Tibial nerve (tissue), 4 donors: ENCODE results near the gene DISC1. TPM values are rescaled to one million over a fixed set of nuclear protein-coding genes. Genes with fewer than 3 reads are reported as not detected.
"Not testable (repeated sequence)": the region's sequence is repeated elsewhere in the genome, so short reads cannot be mapped to it uniquely, and the experiment has no call there.

ENCODE experiments used
- DNase-seq, 2 donors: peaks; one replicate each; pipeline ENCODE4 v3.0.0-alpha.2; 2019; ENCODE audit warnings: low spot score in 2 of 2
- H3K27ac ChIP-seq, 4 donors: fragments of 200-600 bp; sonication (generic) in 3 of 4; one replicate each; pipeline ENCODE4 v1.5.1; 2017 to 2019; ENCODE audit warnings: mild to moderate bottlenecking in 1 of 4
- H3K27me3 ChIP-seq, 2 donors: fragments of 200-600 bp; sonication (generic) in 1 of 2; one replicate each; pipeline versions ENCODE4 v1.5.1 to v1.6.0; 2017 to 2019
- H3K36me3 ChIP-seq, 3 donors: fragments of 200-600 bp; sonication (generic); one replicate each; pipeline ENCODE4 v1.5.1; 2018 to 2019
- H3K4me1 ChIP-seq, 4 donors: fragments of 200-600 bp; sonication (generic) in 3 of 4; one replicate each; pipeline ENCODE4 v1.5.1; 2017 to 2019
- H3K4me3 ChIP-seq, 4 donors: fragments of 200-600 bp; sonication (generic) in 3 of 4; one replicate each; pipeline ENCODE4 v1.5.1; 2017 to 2019; ENCODE audit warnings: mild to moderate bottlenecking in 1 of 4, moderate library complexity in 1 of 4
- H3K9me3 ChIP-seq, 4 donors: fragments of 200-600 bp; sonication (generic) in 3 of 4; one replicate each; pipeline ENCODE4 v1.5.1; 2017 to 2019
- EP300 ChIP-seq, 2 donors: sonication (generic); formaldehyde crosslinking; IDR thresholded peaks; one replicate each; pipeline ENCODE4 v1.6.1; 2017; ENCODE audit warnings: antibody characterized with exemption in 2 of 2, mild to moderate bottlenecking in 1 of 2
- POLR2A ChIP-seq, 2 donors: fragments of 450-650 bp; IDR thresholded peaks; one replicate each; pipeline ENCODE4 v1.6.1; 2017; ENCODE audit warnings: antibody characterized with exemption in 2 of 2, mild to moderate bottlenecking in 2 of 2, moderate library complexity in 2 of 2
- WGBS, 2 donors: methylation state at CpG; one replicate each; pipeline ENCODE4 v1.1.5; 2018; 5-methylcytosine and 5-hydroxymethylcytosine counted together
- total RNA-seq, 4 donors: library from RNA; depleted of rRNA; stranded (reverse); fragments of >200 nt; gene quantifications; one replicate each; pipeline ENCODE4 v1.1.0, GENCODE V29; 2016
- TF ChIP-seq, protein P1 (sequence below), 5 experiments: fragments of 200-600 bp in 3 of 5; fragments of 450-650 bp in 2 of 5; sonication (generic) in 3 of 5; IDR thresholded peaks; one replicate each; pipeline ENCODE4 v1.5.1; 2016 to 2019; ENCODE audit warnings: antibody characterized with exemption in 5 of 5, mild to moderate bottlenecking in 3 of 5, moderate library complexity in 2 of 5

DISC1 gene
- total RNA-seq, 4 donors from 2014 or later = 29.9 to 39.0 (median 32.7) TPM

DNA sequence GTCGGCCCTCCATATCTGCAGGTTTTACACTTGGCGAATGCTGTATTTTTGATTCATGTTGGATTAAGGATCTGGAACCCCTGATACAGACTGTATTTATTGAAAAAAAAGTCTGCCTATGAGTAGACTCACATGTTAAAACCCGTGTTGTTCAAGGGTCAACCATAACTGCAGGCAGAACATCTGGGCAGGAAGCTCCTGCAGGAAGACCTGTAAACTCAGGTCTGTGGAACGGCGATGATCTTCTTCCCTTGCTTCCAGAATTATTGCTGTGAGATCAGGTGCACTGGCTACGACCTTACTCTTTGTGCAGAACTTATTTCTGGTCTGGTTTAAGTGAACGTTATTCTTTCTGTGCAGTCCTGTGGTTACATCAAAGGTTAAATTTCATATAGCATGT lies 96.6 kb downstream of the DISC1 start:
- H3K27ac ChIP-seq = no peak overlapping the region
- TF ChIP-seq POLR2A (IDR thresholded peaks at IDR 0.05) (no peak), EP300 (IDR thresholded peaks at IDR 0.05) (no peak)
- TF ChIP-seq, protein P1, sequence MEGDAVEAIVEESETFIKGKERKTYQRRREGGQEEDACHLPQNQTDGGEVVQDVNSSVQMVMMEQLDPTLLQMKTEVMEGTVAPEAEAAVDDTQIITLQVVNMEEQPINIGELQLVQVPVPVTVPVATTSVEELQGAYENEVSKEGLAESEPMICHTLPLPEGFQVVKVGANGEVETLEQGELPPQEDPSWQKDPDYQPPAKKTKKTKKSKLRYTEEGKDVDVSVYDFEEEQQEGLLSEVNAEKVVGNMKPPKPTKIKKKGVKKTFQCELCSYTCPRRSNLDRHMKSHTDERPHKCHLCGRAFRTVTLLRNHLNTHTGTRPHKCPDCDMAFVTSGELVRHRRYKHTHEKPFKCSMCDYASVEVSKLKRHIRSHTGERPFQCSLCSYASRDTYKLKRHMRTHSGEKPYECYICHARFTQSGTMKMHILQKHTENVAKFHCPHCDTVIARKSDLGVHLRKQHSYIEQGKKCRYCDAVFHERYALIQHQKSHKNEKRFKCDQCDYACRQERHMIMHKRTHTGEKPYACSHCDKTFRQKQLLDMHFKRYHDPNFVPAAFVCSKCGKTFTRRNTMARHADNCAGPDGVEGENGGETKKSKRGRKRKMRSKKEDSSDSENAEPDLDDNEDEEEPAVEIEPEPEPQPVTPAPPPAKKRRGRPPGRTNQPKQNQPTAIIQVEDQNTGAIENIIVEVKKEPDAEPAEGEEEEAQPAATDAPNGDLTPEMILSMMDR (IDR thresholded peaks at IDR 0.05) = no peak
- WGBS, 2 donors = 87 to 90% methylated on average over 7 of the region's 7 CpGs
- peaks cover 0 to 7% (median 0%) of the 10 kb centered on the region in 3 donors for H3K36me3 ChIP-seq
- no peaks in the 10 kb centered on the region for H3K9me3 ChIP-seq
- no peaks in the 10 kb centered on the region for H3K27me3 ChIP-seq
- DNase-seq = no peak
- H3K4me1 ChIP-seq = peaks cover 0 to 5% (median 0%) of the 10 kb centered on the region in 4 donors
- no peak overlapping the region for H3K4me3 ChIP-seq

DNA sequence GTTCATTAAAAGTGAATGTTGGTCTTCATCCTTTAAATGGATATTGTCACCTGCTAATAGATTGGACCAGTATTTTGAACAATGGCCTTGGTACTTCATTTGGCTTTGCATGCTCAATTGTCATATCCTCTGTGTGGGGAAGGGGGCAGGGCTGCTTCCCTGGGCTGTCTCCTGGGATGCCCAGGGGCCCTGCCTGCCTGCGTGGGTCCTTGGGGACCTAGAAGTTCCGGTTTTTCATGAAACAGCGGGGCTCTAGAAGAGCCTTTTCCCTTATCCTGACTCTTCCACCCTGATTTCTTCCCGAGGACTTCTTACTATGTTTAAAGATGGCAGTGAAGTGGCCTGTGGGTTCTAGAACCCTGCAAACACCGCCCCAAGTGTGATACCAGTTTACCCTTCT lies 97.5 kb downstream of the DISC1 start:
- H3K4me3 ChIP-seq = no peak overlapping the region
- 85 to 95% methylated on average over 5 of the region's 5 CpGs for WGBS, 2 donors
- DNase-seq = no peak
- H3K27me3 ChIP-seq = no peaks in the 10 kb centered on the region
- H3K36me3 ChIP-seq = peaks cover 0 to 7% (median 0%) of the 10 kb centered on the region in 3 donors
- no peak overlapping the region for H3K27ac ChIP-seq
- peaks cover 0 to 5% (median 0%) of the 10 kb centered on the region in 4 donors for H3K4me1 ChIP-seq
- H3K9me3 ChIP-seq = no peaks in the 10 kb centered on the region
- TF ChIP-seq EP300 (IDR thresholded peaks at IDR 0.05) (no peak), POLR2A (IDR thresholded peaks at IDR 0.05) (no peak)
- TF ChIP-seq, protein P1 (IDR thresholded peaks at IDR 0.05) = no peak

DNA sequence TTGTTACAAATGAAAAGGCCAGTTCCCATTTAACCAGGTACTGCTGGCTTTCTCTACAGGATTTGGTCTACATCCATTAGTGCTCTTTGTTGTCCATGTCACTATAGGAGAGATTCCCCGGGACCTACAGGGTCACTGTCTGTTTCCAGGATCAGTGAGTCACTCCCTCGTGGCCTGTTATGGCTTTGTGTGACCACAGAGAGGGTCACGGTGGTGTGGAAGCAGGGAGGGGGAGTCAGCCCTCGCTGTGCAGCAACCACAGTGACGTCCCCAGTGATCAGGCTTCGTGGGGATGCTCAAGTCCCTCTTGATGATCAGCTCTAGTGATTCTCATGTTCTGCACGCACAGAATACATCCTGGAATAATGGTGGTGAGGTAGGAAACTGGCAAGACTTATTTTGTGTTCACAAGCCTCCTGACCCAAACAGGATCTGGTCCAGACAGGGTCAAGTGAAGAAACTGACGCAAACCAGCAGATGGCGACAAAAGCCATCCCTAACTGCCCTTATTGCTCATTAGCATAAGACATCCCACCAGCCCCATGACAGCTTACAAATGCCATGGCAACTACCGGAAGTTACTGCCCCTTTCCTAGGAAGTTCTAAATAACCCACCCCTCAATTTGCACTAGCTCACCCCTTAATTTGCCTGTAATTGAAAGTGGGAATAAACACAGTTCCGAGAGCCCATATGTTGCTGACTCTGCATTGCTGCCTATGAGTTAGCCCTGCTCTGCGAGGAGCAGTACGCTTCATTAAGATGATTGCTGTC lies 98.5 kb downstream of the DISC1 start:
- Histone ChIP-seq H3K27ac (no peak overlapping the region), H3K4me1 (peaks cover 0 to 13% (median under 1%) of the 10 kb centered on the region in 4 donors), H3K9me3 (no peaks in the 10 kb centered on the region), H3K27me3 (no peaks in the 10 kb centered on the region), H3K4me3 (no peak overlapping the region), H3K36me3 (peaks cover 0 to 7% (median 0%) of the 10 kb centered on the region in 3 donors)
- TF ChIP-seq POLR2A (IDR thresholded peaks at IDR 0.05) = no peak
- TF ChIP-seq, protein P1 (IDR thresholded peaks at IDR 0.05) = peak in 1 of 5 experiments; percentile 17
- no peak for DNase-seq
- 75% methylated on average over 13 of the region's 13 CpGs for WGBS, 2 donors

DNA sequence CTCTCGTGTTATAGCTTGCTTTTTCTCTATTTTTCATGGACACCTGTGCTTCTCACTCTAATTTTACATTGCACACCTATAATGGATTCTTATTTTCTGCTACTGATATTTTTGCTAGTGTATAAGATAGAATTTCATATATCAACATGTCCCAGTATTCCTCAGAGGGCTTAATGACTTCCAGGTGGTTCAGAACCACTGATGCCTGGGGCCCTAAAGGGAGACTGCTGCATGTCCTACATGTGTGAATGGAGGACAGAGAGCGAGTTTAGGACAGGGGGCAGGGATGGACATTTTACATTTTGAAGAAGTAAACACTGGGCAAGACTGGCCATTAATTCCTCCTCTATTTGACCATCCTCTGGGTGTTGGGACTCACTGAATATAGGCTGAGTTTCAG lies 100.6 kb downstream of the DISC1 start:
- no peak for TF ChIP-seq EP300 (IDR thresholded peaks at IDR 0.05)
- no peak for TF ChIP-seq POLR2A (IDR thresholded peaks at IDR 0.05)
- H3K9me3 ChIP-seq = no peaks in the 10 kb centered on the region
- no peak overlapping the region for H3K4me3 ChIP-seq
- H3K4me1 ChIP-seq = peaks cover 0 to 14% (median 3%) of the 10 kb centered on the region in 4 donors
- H3K27ac ChIP-seq = no peak overlapping the region
- no peak for DNase-seq
- H3K27me3 ChIP-seq = no peaks in the 10 kb centered on the region
- H3K36me3 ChIP-seq = peaks cover 0 to 7% (median 0%) of the 10 kb centered on the region in 3 donors
- WGBS, 2 donors = 90 to 94% methylated on average over 2 of the region's 2 CpGs

DNA sequence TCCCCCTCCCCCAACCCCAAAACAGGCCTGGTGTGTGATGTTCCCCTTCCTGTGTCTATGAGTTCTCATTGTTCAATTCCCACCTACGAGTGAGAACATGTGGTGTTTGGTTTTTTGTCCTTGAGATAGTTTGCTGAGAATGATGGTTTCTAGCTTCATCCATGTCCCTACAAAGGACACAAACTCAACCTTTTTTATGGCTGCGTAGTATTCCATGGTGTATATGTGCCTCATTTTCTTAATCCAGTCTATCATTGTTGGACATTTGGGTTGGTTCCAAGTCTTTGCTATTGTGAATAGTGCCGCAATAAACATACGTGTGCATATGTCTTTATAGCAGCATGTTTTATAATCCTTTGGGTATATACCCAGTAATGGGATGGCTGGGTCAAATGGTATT lies 102.4 kb downstream of the DISC1 start:
- WGBS, 2 donors = 90 to 93% methylated on average over 4 of the region's 4 CpGs
- not testable (repeated sequence) for H3K36me3 ChIP-seq, H3K4me3 ChIP-seq, H3K27me3 ChIP-seq, H3K27ac ChIP-seq, DNase-seq, H3K9me3 ChIP-seq
- peaks cover 0 to 14% (median 4%) of the 10 kb centered on the region in 4 donors for H3K4me1 ChIP-seq

DNA sequence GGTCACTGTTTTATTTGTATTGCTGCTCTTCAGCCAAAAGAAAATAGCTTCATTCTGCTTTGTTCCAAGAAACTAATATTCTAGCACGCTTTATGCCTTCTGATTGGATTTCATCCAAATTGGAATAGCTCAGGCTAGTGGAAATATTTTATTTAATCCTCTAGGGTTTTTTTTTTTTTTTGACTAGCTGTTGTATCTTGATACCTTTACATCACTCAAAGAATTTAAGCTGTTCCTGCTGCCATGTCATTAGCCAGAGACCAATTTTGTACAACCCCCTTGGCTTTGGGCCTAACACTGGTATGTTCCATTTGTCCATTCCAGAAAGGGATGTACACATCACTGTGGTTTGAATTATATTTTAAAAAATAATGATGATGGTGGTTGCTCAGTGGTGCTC lies 103.0 kb downstream of the DISC1 start:
- TF ChIP-seq, protein P1 (IDR thresholded peaks at IDR 0.05) = no peak
- no peak for TF ChIP-seq EP300 (IDR thresholded peaks at IDR 0.05)
- TF ChIP-seq POLR2A (IDR thresholded peaks at IDR 0.05) = no peak
- H3K4me3 ChIP-seq = no peak overlapping the region
- no peaks in the 10 kb centered on the region for H3K27me3 ChIP-seq
- DNase-seq = no peak
- no peak overlapping the region for H3K27ac ChIP-seq
- peaks cover 0 to 14% (median 4%) of the 10 kb centered on the region in 4 donors for H3K4me1 ChIP-seq
- no peaks in the 10 kb centered on the region for H3K36me3 ChIP-seq
- no peaks in the 10 kb centered on the region for H3K9me3 ChIP-seq
- 0 to 3% methylated on average over 1 of the region's 1 CpG for WGBS, 2 donors
